ENCODE measurements around the gene TEAD1.

Gene TEAD1

GRCh38 chr11:12743834-12744449 lies 69.7 kb downstream of the TEAD1 start:
- H3K4me3 ChIP-seq (ENCODE audit: low read depth, low read length), result no peak overlapping the region

DNA sequence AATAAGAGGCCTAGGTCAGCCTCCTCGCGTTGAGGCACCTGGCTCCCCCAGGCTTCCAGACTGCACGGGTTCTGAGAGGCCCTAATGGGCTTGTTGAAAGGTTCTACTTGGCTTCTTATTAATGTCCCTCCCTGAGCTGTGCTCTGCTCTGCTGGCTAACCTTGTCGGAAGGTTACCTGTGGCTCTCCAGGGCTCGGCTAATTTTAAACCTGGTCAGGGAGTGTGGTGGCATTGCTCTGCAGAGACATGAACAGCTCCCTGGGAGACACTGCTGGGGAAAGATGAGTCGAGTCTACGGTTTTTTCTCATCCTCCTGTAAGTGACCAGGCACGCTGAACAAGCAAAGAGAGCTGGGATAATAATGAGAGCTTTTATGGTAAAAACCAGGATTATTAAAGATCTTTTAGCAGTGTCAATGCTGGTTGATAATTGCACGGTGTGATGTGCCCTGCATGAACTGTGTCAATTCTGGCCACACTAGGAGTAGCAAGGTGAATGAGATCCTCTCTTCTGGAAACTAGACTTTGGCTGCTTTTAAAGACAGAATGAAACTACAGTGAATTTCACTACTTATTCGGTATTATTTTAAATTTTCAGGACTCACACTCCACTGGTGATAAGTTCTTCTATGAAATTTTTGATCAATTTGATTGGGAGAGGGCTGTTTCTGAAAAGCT lies 70.7 kb downstream of the TEAD1 start:
- TF ChIP-seq CTCF (IDR thresholded peaks at IDR 0.05; ENCODE audit: borderline replicate concordance, insufficient read depth, low read depth, low read length), result no peak
- no peak overlapping the region for H3K4me3 ChIP-seq (ENCODE audit: low read depth, low read length)

More at GRCh38 chr11:12743834-12744449, 69.7 kb downstream of the TEAD1 start:
- TF ChIP-seq CTCF (IDR thresholded peaks at IDR 0.05; ENCODE audit: borderline replicate concordance, insufficient read depth, low read depth, low read length), result no peak

DNA sequence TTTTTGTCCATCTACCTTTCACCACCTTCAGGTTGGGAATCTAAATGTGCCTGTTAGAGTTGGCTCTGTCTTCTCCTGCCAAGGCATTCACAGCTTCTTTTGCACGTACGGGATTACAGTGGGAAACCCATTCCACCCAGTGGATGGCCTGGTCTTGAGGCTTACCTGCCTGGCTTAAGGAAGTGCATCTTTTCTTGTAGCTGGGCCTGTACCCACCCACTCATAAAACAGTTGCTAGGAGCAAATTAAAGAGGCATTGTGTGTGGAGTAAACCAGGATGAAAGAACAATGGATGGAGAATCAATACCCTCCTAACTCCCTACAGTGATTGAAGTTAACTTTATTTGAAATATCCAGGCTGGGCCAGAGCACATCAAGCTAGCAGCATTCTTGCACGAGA lies 71.6 kb downstream of the TEAD1 start:
- TF ChIP-seq CTCF (IDR thresholded peaks at IDR 0.05; ENCODE audit: borderline replicate concordance, insufficient read depth, low read depth, low read length), result no peak
- no peak overlapping the region for H3K4me3 ChIP-seq (ENCODE audit: low read depth, low read length)

GRCh38 chr11:12746593-12747097 lies 72.4 kb downstream of the TEAD1 start:
- TF ChIP-seq CTCF (IDR thresholded peaks at IDR 0.05; ENCODE audit: borderline replicate concordance, insufficient read depth, low read depth, low read length), result no peak

GRCh38 chr11:12748561-12748960 lies 74.3 kb downstream of the TEAD1 start:
- H3K4me3 ChIP-seq (ENCODE audit: low read depth, low read length), result no peak overlapping the region
- no peak for TF ChIP-seq CTCF (IDR thresholded peaks at IDR 0.05; ENCODE audit: borderline replicate concordance, insufficient read depth, low read depth, low read length)

More at GRCh38 chr11:12746593-12747097, 72.4 kb downstream of the TEAD1 start:
- no peak overlapping the region for H3K4me3 ChIP-seq (ENCODE audit: low read depth, low read length)

GRCh38 chr11:12749442-12749841 lies 75.2 kb downstream of the TEAD1 start:
- TF ChIP-seq CTCF (IDR thresholded peaks at IDR 0.05; ENCODE audit: borderline replicate concordance, insufficient read depth, low read depth, low read length), result no peak
- H3K4me3 ChIP-seq (ENCODE audit: low read depth, low read length), result no peak overlapping the region

GRCh38 chr11:12750181-12750580 lies 76.0 kb downstream of the TEAD1 start:
- TF ChIP-seq CTCF (IDR thresholded peaks at IDR 0.05; ENCODE audit: borderline replicate concordance, insufficient read depth, low read depth, low read length), result no peak
- H3K4me3 ChIP-seq (ENCODE audit: low read depth, low read length), result no peak overlapping the region

Data from GM12875 (cell line).